ENCODE data around the gene LRBA. TPM values are rescaled to one million over a fixed set of nuclear protein-coding genes. Genes with fewer than 3 reads are reported as not detected.

LRBA gene
- total RNA-seq, 1 experiment from 2014 or later, result 55.3 TPM

DNA sequence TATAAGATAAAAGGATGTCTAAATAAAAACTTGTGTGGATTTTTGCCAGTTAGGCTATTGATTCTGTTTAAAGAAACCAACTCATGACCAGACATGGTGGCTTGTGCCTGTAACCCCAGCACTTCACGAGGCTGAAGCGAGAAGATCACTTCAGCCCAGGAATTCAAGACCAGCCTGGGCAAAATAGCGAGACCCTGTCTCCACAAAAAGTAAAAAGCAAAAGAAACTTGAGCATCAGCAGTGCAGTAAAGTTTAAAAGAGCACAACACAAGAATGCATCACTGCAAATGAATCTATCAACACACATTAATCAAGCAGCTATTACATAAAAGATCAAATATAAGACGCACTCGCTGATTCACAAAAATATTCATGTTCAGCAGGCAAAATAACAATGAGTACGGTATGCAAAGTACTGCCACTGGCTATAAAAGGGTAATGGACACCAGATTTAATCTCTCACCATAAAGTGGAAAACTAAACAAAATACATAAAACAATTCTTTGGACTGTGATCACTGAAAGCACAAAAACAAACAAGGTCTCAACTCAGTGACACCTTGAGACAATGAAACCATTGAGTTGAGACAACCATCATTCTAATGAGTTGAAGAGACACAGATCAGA, 41.3 kb downstream of the LRBA start:
- no peaks in the 10 kb centered on the region; a peak in 1 of 5 replicates for H3K9me3 Mint-ChIP-seq
- H4K20me1 ChIP-seq (ENCODE audit: control insufficient read depth, insufficient read depth, insufficient read length), result no peaks in the 10 kb centered on the region
- H3K79me2 ChIP-seq (ENCODE audit: insufficient read depth, low read length), result peaks cover 11% of the 10 kb centered on the region; the same call in 1 of the 2 replicates
- no peak overlapping the region for H3T11ph ChIP-seq (ENCODE audit: low read length)
- H2AFZ ChIP-seq (ENCODE audit: low read length), result no peak overlapping the region
- H3K36me3 Mint-ChIP-seq (ENCODE audit: insufficient read depth in 1 of 3, low read depth in 3 of 3), result peaks cover 0 to 4% (median 1%) of the 10 kb centered on the region in 3 experiments; a peak in 5 of 7 replicates
- H4K8ac ChIP-seq (replicated peaks; ENCODE audit: insufficient read length, low read depth, low read length), result no peak overlapping the region
- no peak overlapping the region for H3K27ac ChIP-seq (ENCODE audit: insufficient read length, low read depth, low read length)
- peak overlapping the region in 1 of 3 experiments; percentile 66; a peak in 1 of 7 replicates for H3K27ac Mint-ChIP-seq
- H4K91ac ChIP-seq (ENCODE audit: insufficient read length, low read depth, low read length), result no peak overlapping the region
- H3K4ac ChIP-seq (ENCODE audit: low read depth, low read length), result no peak overlapping the region
- no peak overlapping the region for H3K18ac ChIP-seq (ENCODE audit: insufficient read length, low read depth, low read length)
- no peak overlapping the region for H2BK15ac ChIP-seq (ENCODE audit: low read depth, low read length)
- no peak overlapping the region for H2BK20ac ChIP-seq (ENCODE audit: low read depth, low read length, poor library complexity, severe bottlenecking)
- H3K9ac ChIP-seq (ENCODE audit: extremely low read depth, insufficient read length, low read length), result no peak overlapping the region
- H3K4me2 ChIP-seq (ENCODE audit: insufficient read depth, insufficient read length, low read length), result no peak overlapping the region
- peaks cover 14% of the 10 kb centered on the region for H3K79me1 ChIP-seq (ENCODE audit: insufficient read depth, low read depth, low read length, poor library complexity, severe bottlenecking)
- no peak overlapping the region for H2BK5ac ChIP-seq (ENCODE audit: insufficient read length, low read length)
- no peak overlapping the region for H3K23ac ChIP-seq (ENCODE audit: insufficient read length, low read depth, low read length)
- no CpG with 5 or more reads among the region's 6 CpGs for WGBS (ENCODE audit: extremely low coverage, insufficient read length, low lambda C conversion rate)
- H3K4me3 Mint-ChIP-seq, result no peak overlapping the region
- H3K14ac ChIP-seq (ENCODE audit: insufficient read depth, low read length), result no peak overlapping the region
- H2BK12ac ChIP-seq (ENCODE audit: insufficient read length, low read depth, low read length), result no peak overlapping the region
- TF ChIP-seq CTCF (conservative IDR thresholded peaks at IDR 0.05), result no peak
- no peak overlapping the region for H2AK5ac ChIP-seq (ENCODE audit: insufficient read length, low read length)
- no peak for DNase-seq
- H3K27me3 ChIP-seq (ENCODE audit: insufficient read depth, low read length), result no peaks in the 10 kb centered on the region
- H3K4me1 ChIP-seq (ENCODE audit: insufficient read depth, low read length), result no peaks in the 10 kb centered on the region; the same call in 1 of the 2 replicates
- H2BK120ac ChIP-seq (ENCODE audit: low read depth, low read length, poor library complexity, severe bottlenecking), result no peak overlapping the region
- H4K5ac ChIP-seq (ENCODE audit: insufficient read length, low read depth, low read length), result no peak overlapping the region
- H3K4me1 Mint-ChIP-seq, result peaks cover 10 to 19% of the 10 kb centered on the region in 2 experiments
- H3K23me2 ChIP-seq (ENCODE audit: insufficient read length, low read depth, low read length, poor library complexity, severe bottlenecking), result no peaks in the 10 kb centered on the region
- no peaks in the 10 kb centered on the region for H3K27me3 Mint-ChIP-seq (ENCODE audit: low read depth)
- no peak overlapping the region for H3K56ac ChIP-seq (ENCODE audit: insufficient read length, low read depth, low read length)
- H3K9me3 ChIP-seq (ENCODE audit: control insufficient read depth, low read depth, low read length), result no peaks in the 10 kb centered on the region
